Measurements from ENCODE around the gene SYNCRIP.

DNA sequence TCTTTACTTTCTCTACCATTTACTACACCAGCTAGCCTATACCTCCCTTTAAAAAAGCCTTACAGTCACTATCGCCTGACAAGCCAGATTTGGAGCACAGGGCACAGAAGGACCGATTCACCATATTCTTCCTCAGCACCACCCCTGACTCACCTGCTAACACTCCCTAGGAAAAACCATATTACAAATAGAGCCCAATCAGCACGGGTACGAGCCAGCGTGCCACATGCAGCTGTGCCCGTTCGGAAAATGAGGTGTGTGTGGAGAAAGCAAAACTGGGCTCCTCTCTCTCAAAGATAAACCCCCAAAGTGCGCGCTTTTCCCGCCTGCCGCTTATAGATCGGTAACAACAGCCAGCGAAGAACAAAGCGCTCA lies 1.2 kb downstream of the SYNCRIP start:
- TF ChIP-seq, protein P1, sequence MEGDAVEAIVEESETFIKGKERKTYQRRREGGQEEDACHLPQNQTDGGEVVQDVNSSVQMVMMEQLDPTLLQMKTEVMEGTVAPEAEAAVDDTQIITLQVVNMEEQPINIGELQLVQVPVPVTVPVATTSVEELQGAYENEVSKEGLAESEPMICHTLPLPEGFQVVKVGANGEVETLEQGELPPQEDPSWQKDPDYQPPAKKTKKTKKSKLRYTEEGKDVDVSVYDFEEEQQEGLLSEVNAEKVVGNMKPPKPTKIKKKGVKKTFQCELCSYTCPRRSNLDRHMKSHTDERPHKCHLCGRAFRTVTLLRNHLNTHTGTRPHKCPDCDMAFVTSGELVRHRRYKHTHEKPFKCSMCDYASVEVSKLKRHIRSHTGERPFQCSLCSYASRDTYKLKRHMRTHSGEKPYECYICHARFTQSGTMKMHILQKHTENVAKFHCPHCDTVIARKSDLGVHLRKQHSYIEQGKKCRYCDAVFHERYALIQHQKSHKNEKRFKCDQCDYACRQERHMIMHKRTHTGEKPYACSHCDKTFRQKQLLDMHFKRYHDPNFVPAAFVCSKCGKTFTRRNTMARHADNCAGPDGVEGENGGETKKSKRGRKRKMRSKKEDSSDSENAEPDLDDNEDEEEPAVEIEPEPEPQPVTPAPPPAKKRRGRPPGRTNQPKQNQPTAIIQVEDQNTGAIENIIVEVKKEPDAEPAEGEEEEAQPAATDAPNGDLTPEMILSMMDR (IDR thresholded peaks at IDR 0.05), result no peak
- TF ChIP-seq EZH2 (IDR thresholded peaks at IDR 0.05; ENCODE audit: borderline replicate concordance, insufficient read depth, low read depth, low read length, poor library complexity, severe bottlenecking), result no peak

Measured in B cell (primary cell).